Measurements from ENCODE around the gene OR5C1.

OR5C1 gene

DNA sequence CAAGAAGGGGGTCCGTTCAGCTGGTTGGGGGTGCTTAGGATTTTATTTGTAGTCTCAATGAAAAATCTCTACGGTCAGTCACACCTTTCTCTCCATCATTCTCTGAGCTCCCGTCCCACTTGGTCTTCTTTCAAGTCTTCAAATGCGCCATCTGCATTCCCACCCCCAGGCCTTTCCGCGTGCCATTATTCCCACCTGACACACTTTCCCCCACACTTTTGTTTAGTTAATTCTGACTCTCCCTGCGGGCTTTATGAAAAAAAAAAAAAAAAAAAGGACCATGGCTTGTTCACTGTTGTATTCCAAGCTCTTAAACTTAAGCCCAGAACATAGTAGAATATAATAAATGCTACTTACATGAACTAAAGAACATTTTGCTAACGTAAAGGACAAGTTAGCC, 11.7 kb upstream of the OR5C1 start:
- no peak for TF ChIP-seq YY1 (IDR thresholded peaks at IDR 0.05; ENCODE audit: low read depth)
- no peak for TF ChIP-seq CEBPB (IDR thresholded peaks at IDR 0.05)
- no peak for TF ChIP-seq ZBTB7A (IDR thresholded peaks at IDR 0.05; ENCODE audit: low read depth)
- TF ChIP-seq TCF12 (IDR thresholded peaks at IDR 0.05; ENCODE audit: low read depth) = no peak
- no peak for TF ChIP-seq EP300 (IDR thresholded peaks at IDR 0.05; ENCODE audit: borderline replicate concordance)
- TF ChIP-seq, protein P1, sequence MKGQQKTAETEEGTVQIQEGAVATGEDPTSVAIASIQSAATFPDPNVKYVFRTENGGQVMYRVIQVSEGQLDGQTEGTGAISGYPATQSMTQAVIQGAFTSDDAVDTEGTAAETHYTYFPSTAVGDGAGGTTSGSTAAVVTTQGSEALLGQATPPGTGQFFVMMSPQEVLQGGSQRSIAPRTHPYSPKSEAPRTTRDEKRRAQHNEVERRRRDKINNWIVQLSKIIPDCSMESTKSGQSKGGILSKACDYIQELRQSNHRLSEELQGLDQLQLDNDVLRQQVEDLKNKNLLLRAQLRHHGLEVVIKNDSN (IDR thresholded peaks at IDR 0.05) = no peak
- no peak for TF ChIP-seq RAD21 (IDR thresholded peaks at IDR 0.05; ENCODE audit: low read depth)
- TF ChIP-seq CREB1 (IDR thresholded peaks at IDR 0.05; ENCODE audit: low read depth) = no peak
- TF ChIP-seq NFIC (IDR thresholded peaks at IDR 0.05) = no peak
- TF ChIP-seq EGR1 (IDR thresholded peaks at IDR 0.05) = no peak
- no peak for TF ChIP-seq TAF1 (IDR thresholded peaks at IDR 0.05; ENCODE audit: low read depth)
- TF ChIP-seq, protein P2, sequence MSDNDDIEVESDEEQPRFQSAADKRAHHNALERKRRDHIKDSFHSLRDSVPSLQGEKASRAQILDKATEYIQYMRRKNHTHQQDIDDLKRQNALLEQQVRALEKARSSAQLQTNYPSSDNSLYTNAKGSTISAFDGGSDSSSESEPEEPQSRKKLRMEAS (IDR thresholded peaks at IDR 0.05) = no peak
- TF ChIP-seq, protein P3, sequence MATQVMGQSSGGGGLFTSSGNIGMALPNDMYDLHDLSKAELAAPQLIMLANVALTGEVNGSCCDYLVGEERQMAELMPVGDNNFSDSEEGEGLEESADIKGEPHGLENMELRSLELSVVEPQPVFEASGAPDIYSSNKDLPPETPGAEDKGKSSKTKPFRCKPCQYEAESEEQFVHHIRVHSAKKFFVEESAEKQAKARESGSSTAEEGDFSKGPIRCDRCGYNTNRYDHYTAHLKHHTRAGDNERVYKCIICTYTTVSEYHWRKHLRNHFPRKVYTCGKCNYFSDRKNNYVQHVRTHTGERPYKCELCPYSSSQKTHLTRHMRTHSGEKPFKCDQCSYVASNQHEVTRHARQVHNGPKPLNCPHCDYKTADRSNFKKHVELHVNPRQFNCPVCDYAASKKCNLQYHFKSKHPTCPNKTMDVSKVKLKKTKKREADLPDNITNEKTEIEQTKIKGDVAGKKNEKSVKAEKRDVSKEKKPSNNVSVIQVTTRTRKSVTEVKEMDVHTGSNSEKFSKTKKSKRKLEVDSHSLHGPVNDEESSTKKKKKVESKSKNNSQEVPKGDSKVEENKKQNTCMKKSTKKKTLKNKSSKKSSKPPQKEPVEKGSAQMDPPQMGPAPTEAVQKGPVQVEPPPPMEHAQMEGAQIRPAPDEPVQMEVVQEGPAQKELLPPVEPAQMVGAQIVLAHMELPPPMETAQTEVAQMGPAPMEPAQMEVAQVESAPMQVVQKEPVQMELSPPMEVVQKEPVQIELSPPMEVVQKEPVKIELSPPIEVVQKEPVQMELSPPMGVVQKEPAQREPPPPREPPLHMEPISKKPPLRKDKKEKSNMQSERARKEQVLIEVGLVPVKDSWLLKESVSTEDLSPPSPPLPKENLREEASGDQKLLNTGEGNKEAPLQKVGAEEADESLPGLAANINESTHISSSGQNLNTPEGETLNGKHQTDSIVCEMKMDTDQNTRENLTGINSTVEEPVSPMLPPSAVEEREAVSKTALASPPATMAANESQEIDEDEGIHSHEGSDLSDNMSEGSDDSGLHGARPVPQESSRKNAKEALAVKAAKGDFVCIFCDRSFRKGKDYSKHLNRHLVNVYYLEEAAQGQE (IDR thresholded peaks at IDR 0.05; ENCODE audit: low read depth) = no peak
- no peak for TF ChIP-seq TEAD4 (IDR thresholded peaks at IDR 0.05)
- TF ChIP-seq FOXM1 (IDR thresholded peaks at IDR 0.05; ENCODE audit: borderline replicate concordance, low read depth) = no peak

DNA sequence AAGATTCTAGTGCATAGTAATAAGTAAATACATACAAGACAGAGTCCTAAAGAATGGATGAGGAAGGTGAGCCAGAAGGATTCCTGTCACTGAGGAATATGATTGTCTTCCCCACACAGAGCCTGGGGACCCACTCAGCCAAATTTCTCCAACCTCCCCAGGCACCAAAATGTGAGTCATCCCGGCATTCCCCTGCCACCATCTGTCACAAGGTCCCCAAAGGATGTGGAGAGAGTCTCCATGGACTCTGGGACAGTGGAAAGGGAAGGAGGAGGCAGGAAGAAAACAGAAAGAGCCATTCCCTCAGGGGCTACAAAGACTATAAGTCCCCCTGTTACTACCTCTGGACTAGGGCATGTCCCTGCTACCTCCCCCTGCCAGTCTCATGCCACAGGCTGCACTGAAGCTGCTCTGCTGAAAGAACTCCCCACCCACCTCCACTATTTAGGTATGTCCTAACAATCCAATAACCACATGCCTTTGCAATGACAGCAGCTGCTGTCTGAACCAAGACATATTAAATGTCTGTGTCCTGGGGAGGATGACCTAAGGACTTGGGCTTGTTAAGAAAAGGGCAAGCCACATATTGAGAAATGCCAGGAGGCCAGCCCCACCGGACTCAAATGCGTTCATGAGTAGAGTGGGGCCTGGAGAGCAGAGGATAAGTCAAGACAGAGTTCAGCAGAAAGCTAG, 10.7 kb upstream of the OR5C1 start:
- peak; percentile 42; the same call in 1 of the 2 replicates for TF ChIP-seq EP300 (IDR thresholded peaks at IDR 0.05; ENCODE audit: borderline replicate concordance)
- peak; percentile 4; the same call in 1 of the 2 replicates for TF ChIP-seq RAD21 (IDR thresholded peaks at IDR 0.05; ENCODE audit: low read depth)
- no peak for TF ChIP-seq NFIC (IDR thresholded peaks at IDR 0.05)
- TF ChIP-seq TEAD4 (IDR thresholded peaks at IDR 0.05) = peak; percentile 73

DNA sequence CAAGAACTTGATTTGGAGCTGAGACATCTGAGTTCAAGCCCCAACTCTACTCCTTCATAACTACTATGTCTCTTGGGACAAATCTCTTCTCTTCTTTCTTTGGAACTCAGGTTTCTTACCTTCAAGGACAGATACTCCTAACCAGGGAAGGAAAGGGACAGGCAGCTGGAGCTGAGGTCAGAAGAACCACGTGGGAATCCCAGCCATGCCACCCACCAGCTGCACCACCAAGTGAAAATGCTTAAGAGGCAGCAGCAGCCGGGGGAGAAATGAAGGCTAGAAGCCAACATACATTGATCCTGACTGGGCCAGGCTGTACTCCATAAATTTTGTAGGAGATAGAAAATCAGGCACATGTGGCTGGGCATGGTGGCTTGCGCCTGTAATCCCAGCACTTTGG, 9.6 kb upstream of the OR5C1 start:
- no peak for TF ChIP-seq EGR1 (IDR thresholded peaks at IDR 0.05)
- no peak for TF ChIP-seq TEAD4 (IDR thresholded peaks at IDR 0.05)
- TF ChIP-seq, protein P2 (IDR thresholded peaks at IDR 0.05) = no peak
- no peak for TF ChIP-seq EP300 (IDR thresholded peaks at IDR 0.05; ENCODE audit: borderline replicate concordance)
- TF ChIP-seq ZBTB7A (IDR thresholded peaks at IDR 0.05; ENCODE audit: low read depth) = no peak
- TF ChIP-seq, protein P3 (IDR thresholded peaks at IDR 0.05; ENCODE audit: low read depth) = no peak
- no peak for TF ChIP-seq NFIC (IDR thresholded peaks at IDR 0.05)
- no peak for TF ChIP-seq TCF12 (IDR thresholded peaks at IDR 0.05; ENCODE audit: low read depth)
- TF ChIP-seq RAD21 (IDR thresholded peaks at IDR 0.05; ENCODE audit: low read depth) = no peak
- TF ChIP-seq FOXM1 (IDR thresholded peaks at IDR 0.05; ENCODE audit: borderline replicate concordance, low read depth) = no peak
- TF ChIP-seq CREB1 (IDR thresholded peaks at IDR 0.05; ENCODE audit: low read depth) = no peak
- TF ChIP-seq, protein P1 (IDR thresholded peaks at IDR 0.05) = no peak
- TF ChIP-seq CEBPB (IDR thresholded peaks at IDR 0.05) = no peak
- TF ChIP-seq YY1 (IDR thresholded peaks at IDR 0.05; ENCODE audit: low read depth) = no peak
- TF ChIP-seq TAF1 (IDR thresholded peaks at IDR 0.05; ENCODE audit: low read depth) = no peak

DNA sequence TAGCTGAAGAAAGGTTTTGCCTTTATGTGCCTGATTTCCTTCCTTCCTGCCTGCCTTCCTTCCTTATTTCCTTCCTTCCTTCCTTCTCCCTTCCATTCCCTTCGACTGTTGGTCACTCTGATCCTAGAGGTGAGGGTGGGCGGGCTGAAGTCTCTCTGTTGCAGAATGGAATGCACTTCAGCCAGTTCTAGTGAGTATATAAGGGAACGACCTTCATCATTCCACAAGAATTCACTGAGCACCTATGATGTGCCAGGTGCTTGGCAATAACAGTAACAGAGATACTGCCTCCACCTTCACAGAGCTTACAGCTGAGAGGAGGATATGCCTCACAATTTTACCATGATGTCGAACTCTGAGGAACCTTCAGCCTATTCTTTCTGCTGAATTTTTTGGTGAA, 8.7 kb upstream of the OR5C1 start:
- TF ChIP-seq, protein P1 (IDR thresholded peaks at IDR 0.05) = no peak
- TF ChIP-seq EGR1 (IDR thresholded peaks at IDR 0.05) = no peak
- TF ChIP-seq NFIC (IDR thresholded peaks at IDR 0.05) = no peak
- TF ChIP-seq, protein P3 (IDR thresholded peaks at IDR 0.05; ENCODE audit: low read depth) = no peak
- TF ChIP-seq CREB1 (IDR thresholded peaks at IDR 0.05; ENCODE audit: low read depth) = no peak
- no peak for TF ChIP-seq TAF1 (IDR thresholded peaks at IDR 0.05; ENCODE audit: low read depth)
- TF ChIP-seq FOXM1 (IDR thresholded peaks at IDR 0.05; ENCODE audit: borderline replicate concordance, low read depth) = no peak
- TF ChIP-seq TCF12 (IDR thresholded peaks at IDR 0.05; ENCODE audit: low read depth) = no peak
- TF ChIP-seq TEAD4 (IDR thresholded peaks at IDR 0.05) = no peak
- TF ChIP-seq CEBPB (IDR thresholded peaks at IDR 0.05) = no peak
- no peak for TF ChIP-seq ZBTB7A (IDR thresholded peaks at IDR 0.05; ENCODE audit: low read depth)
- no peak for TF ChIP-seq RAD21 (IDR thresholded peaks at IDR 0.05; ENCODE audit: low read depth)
- TF ChIP-seq EP300 (IDR thresholded peaks at IDR 0.05; ENCODE audit: borderline replicate concordance) = no peak
- TF ChIP-seq, protein P2 (IDR thresholded peaks at IDR 0.05) = no peak
- TF ChIP-seq YY1 (IDR thresholded peaks at IDR 0.05; ENCODE audit: low read depth) = no peak
